ENCODE results near the gene AHCYL1.

Gene AHCYL1

GRCh38 chr1:110038271-110038670 lies 53.7 kb downstream of the AHCYL1 start:
- no peak for DNase-seq (ENCODE audit: low read depth)

DNA sequence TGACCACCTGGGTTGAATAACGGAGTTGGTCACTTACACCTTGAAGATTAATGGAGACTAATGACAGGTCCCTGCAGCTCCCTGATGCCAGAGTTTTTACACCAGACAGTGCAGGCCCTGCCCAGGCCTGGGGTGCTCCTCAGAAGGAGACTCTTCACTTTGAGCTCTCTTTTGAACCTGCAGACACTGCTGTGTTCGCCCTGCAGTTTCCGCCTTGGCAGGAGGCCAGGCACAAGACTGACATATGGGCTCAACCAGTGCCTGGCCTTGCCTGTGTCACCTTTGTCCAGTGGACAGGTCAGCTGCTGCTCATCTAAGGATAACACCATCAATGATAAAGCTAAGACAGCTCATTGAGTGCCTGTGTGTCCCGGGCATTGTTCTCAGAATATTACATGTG lies 55.1 kb downstream of the AHCYL1 start:
- no peak for DNase-seq (ENCODE audit: low read depth)

DNA sequence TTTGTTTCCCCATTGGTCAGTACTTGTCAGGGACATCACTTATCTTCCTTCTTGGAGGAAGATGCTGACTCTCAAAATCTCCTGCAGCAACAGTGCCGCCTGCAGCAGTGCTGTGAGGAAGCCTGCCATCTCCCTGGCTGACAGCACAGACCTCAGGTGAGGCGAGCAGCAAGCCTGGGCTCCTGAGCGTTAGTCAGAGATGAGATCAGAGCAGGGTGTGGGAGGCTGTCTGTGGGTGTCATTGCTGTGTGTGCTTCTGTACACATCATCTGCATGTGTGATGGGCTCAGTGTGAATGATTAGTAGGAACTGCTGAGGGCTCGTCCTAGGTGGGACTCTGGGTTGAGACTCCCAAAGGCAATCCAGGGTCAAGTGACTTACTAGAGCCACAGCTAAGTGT lies 56.0 kb downstream of the AHCYL1 start:
- DNase-seq (ENCODE audit: low read depth): no peak

- no peak for DNase-seq (ENCODE audit: low read depth)
Measured at GRCh38 chr1:110043016-110043415, 58.5 kb downstream of the AHCYL1 start.

GRCh38 chr1:110047463-110047862 lies 62.9 kb downstream of the AHCYL1 start:
- DNase-seq (ENCODE audit: low read depth): no peak

DNA sequence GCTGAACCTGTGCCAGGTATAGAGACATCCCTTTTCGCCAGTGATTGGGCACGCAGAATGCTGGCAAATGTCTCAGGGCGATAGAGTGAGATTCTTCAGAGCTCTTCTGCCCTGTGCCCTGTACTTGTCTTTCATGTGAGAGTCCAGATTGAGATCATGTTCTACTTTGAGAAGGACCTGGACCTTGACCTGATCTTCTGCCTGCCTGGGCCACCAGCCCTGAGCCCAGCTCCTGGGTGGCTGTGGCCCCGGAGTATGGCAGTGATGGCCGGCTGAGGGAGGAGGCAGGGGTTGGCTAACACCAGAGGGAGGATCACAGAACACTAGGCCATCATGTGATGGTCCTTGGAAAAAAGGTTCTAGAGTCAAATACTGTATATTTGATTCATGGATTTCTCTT lies 63.7 kb downstream of the AHCYL1 start:
- DNase-seq (ENCODE audit: low read depth): no peak

GRCh38 chr1:110048923-110049601 lies 64.5 kb downstream of the AHCYL1 start:
- DNase-seq (ENCODE audit: low read depth): no peak

- DNase-seq (ENCODE audit: low read depth): no peak
Measured at GRCh38 chr1:110049801-110050601, 65.4 kb downstream of the AHCYL1 start.

DNA sequence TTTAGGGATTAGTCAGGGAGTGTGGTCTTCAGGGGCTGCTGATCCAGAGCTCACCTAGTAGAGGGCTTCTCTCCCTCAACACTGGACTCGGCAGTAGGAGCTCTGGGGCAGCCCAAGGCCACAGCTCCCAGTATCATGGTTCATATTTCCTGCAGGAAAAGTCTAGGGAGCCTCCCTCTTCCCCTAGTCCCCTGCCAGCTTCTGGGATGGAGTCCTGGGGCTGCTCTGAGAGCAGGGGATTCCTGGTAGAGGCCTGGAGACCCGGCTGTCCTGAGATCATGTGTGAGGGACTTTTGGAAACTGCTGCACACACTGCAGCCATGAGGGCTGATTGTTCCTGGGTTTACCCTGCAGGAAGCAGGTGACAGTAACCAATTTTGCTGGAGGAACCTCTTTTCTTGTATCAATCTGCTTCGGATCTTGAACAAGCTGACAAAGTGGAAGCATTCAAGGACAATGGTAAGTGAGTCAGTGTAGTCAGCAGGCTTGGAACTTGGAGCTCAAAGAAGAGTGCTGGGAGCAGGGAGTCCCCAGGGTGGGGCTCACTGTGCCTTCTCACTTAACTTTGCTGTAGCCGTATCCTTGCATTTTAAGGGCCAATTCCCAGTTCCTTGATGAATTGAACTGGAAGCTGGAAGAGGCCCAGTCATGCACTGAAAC lies 66.2 kb downstream of the AHCYL1 start:
- DNase-seq (ENCODE audit: low read depth): no peak

GRCh38 chr1:110051262-110051648 lies 66.7 kb downstream of the AHCYL1 start:
- no peak for DNase-seq (ENCODE audit: low read depth)

- DNase-seq (ENCODE audit: low read depth): no peak
Measured at GRCh38 chr1:110053552-110054428, 69.2 kb downstream of the AHCYL1 start.

DNA sequence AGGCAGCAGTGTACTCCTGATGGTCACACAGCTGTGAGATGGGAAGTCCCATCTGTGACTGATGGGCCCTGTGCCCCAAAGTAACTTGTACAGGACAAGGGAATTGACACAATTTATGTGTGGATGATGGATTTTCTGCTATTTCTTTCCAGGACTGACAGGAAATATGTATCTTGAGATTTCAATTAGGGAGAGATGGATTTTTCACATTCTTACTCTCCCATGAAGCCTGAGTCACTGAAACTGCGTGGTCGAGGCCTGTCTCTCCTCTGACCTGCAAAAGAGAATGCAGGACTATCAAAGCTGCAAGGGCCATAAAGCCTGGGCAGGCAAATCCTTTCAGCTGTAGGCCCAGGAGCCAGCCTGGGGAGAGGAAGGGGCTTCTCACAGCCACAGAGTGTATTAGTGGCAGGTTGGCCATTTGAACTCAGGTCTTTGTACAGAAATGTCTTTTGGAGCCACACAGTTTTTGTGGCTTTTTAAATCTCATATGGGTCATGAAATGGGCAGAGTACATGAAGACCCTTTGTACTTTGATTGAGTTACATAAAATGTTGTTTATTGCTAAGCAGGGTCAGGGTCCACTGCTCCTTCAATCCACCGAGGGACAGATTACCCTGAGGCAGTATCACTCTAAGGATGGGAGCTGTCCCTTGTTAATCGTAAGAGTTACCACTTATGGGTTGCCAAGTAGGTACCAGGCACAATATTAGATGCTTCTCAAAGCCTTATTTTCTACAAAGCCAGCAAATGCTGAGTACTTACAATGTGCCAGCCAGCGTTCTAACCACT lies 71.1 kb downstream of the AHCYL1 start:
- DNase-seq (ENCODE audit: low read depth): no peak

- DNase-seq (ENCODE audit: low read depth): no peak
Measured at GRCh38 chr1:110056285-110056683, 71.7 kb downstream of the AHCYL1 start.

DNA sequence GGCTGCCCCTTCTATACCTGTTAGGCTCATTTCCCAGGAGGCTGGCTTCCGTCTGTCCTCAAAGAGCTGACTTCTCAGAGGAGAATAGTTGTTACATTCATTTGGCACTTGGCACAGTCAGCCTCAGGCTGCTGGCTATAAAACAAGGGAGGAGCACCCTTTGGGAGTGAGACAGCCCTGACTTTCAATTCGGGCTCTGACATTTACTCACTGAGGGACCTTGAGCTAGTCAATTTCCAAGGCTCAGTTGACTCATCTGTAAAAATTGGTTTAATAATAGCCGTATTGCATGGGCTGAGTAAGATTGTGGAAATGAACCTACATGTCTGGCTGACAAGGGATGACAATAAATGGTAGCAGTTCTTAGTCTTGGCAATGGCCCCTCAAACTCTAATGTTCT lies 72.2 kb downstream of the AHCYL1 start:
- peak; percentile 70 for DNase-seq (ENCODE audit: low read depth)

DNA sequence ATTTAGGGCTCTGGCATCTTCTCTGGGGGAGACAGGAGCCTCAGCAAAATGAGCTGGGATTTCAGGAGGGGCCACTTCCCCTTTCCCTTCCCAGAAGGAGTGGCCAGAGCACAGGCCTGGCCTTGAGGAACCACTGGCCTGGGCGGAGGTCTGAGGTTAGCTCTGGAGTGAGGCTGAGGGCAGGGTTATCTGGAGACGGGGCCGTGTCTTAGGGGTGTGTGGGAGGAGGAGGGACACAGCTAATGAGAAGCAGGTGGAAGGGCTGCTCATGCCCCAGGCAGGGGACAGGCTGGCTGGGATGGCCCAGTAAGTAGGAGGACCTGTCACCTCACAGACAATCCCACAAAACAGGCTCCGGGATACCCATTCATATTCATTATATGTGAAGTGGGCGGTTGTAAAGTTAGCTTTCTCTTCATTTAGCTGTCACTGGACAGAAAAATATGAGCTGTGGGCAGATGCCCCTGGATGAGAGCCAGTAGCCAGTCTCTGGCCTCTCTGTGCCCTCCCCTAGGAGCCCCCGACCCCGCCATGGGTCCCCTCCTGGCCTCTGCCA lies 73.5 kb downstream of the AHCYL1 start:
- DNase-seq (ENCODE audit: low read depth): no peak

DNA sequence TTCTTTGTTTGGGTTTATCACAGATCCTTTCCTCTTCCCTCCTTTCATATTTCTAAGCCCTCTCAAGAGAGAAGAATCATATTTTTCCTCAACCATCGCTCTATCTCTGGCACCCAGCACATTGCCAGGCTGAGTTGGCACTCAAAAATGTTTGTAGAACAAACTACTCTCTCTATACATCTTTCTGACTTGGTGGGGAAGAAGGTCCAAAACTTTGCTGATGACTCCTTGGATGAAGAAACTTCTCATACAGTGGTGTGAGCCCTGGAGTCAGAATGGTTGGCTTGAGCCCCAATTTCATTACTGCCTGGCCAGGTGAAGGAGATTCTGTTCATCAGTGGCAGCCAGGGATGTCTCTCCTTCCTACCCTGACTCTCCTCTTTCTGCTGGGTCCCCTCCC lies 74.0 kb downstream of the AHCYL1 start:
- no peak for DNase-seq (ENCODE audit: low read depth)

GRCh38 chr1:110059133-110059863 lies 74.7 kb downstream of the AHCYL1 start:
- DNase-seq (ENCODE audit: low read depth): no peak

- no peak for DNase-seq (ENCODE audit: low read depth)
Measured at GRCh38 chr1:110060034-110060661, 75.6 kb downstream of the AHCYL1 start.

GRCh38 chr1:110060662-110061060 lies 76.1 kb downstream of the AHCYL1 start:
- DNase-seq (ENCODE audit: low read depth): no peak

DNA sequence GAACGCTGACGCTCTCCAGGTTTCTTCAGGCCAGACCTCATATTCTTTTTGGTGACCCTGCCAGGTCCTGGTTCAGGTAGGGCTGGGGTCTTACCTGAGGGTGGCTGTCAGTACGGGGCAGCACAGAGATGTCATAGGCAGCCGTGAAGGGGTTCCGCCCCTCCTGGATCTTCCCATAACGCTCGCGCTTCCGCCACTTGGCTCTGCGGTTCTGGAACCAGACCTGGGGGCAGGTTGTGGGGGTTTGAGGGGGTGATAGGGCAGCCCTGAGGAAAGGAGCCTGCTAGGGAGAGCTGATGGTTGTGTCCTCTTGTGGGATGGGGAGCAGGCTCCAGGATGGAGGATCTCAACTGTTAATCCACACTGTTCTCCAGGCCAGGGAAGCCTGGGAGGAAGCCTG lies 76.8 kb downstream of the AHCYL1 start:
- no peak for DNase-seq (ENCODE audit: low read depth)
